ENCODE results near the gene ITSN1. TPM values are rescaled to one million over a fixed set of nuclear protein-coding genes. Genes with fewer than 3 reads are reported as not detected.

The ITSN1 gene
- total RNA-seq, 1 donor from 2014 or later, result 68.2 TPM

- Mint-ChIP-seq H3K9me3 (ENCODE audit: unreplicated experiment) (no peaks in the 10 kb centered on the region), H3K27ac (ENCODE audit: unreplicated experiment) (no peak overlapping the region), H3K4me3 (ENCODE audit: unreplicated experiment) (no peak overlapping the region), H3K27me3 (ENCODE audit: unreplicated experiment) (no peaks in the 10 kb centered on the region), H3K36me3 (ENCODE audit: low read depth, unreplicated experiment) (peaks cover 13% of the 10 kb centered on the region), H3K4me1 (ENCODE audit: unreplicated experiment) (no peaks in the 10 kb centered on the region)
- TF ChIP-seq CTCF (IDR thresholded peaks at IDR 0.05; ENCODE audit: unreplicated experiment), result no peak
- DNase-seq (ENCODE audit: low spot score), result no peak
These were observed 108.8 kb downstream of the ITSN1 start for GRCh38 chr21:33751120-33751519.

GRCh38 chr21:33751533-33751932, 109.2 kb downstream of the ITSN1 start:
- Mint-ChIP-seq H3K27ac (ENCODE audit: unreplicated experiment) (no peak overlapping the region), H3K9me3 (ENCODE audit: unreplicated experiment) (no peaks in the 10 kb centered on the region), H3K4me1 (ENCODE audit: unreplicated experiment) (no peaks in the 10 kb centered on the region), H3K27me3 (ENCODE audit: unreplicated experiment) (no peaks in the 10 kb centered on the region), H3K36me3 (ENCODE audit: low read depth, unreplicated experiment) (peaks cover 9% of the 10 kb centered on the region), H3K4me3 (ENCODE audit: unreplicated experiment) (no peak overlapping the region)
- TF ChIP-seq CTCF (IDR thresholded peaks at IDR 0.05; ENCODE audit: unreplicated experiment), result no peak
- DNase-seq (ENCODE audit: low spot score), result no peak

- H3K27me3 Mint-ChIP-seq (ENCODE audit: unreplicated experiment), result no peaks in the 10 kb centered on the region
- no peak overlapping the region for H3K27ac Mint-ChIP-seq (ENCODE audit: unreplicated experiment)
- no peak overlapping the region for H3K4me3 Mint-ChIP-seq (ENCODE audit: unreplicated experiment)
These were observed 110.0 kb downstream of the ITSN1 start for GRCh38 chr21:33752260-33752659.

GRCh38 chr21:33753886-33754285, 111.6 kb downstream of the ITSN1 start:
- Mint-ChIP-seq H3K27me3 (ENCODE audit: unreplicated experiment) (no peaks in the 10 kb centered on the region), H3K9me3 (ENCODE audit: unreplicated experiment) (no peaks in the 10 kb centered on the region), H3K36me3 (ENCODE audit: low read depth, unreplicated experiment) (no peaks in the 10 kb centered on the region), H3K27ac (ENCODE audit: unreplicated experiment) (no peak overlapping the region), H3K4me1 (ENCODE audit: unreplicated experiment) (no peaks in the 10 kb centered on the region), H3K4me3 (ENCODE audit: unreplicated experiment) (no peak overlapping the region)
- no peak for TF ChIP-seq CTCF (IDR thresholded peaks at IDR 0.05; ENCODE audit: unreplicated experiment)
- no peak for DNase-seq (ENCODE audit: low spot score)

More at GRCh38 chr21:33752260-33752659, 110.0 kb downstream of the ITSN1 start:
- H3K36me3 Mint-ChIP-seq (ENCODE audit: low read depth, unreplicated experiment), result peaks cover 5% of the 10 kb centered on the region
- H3K9me3 Mint-ChIP-seq (ENCODE audit: unreplicated experiment), result no peaks in the 10 kb centered on the region
- DNase-seq (ENCODE audit: low spot score), result no peak
- TF ChIP-seq CTCF (IDR thresholded peaks at IDR 0.05; ENCODE audit: unreplicated experiment), result no peak
- no peaks in the 10 kb centered on the region for H3K4me1 Mint-ChIP-seq (ENCODE audit: unreplicated experiment)

- DNase-seq (ENCODE audit: low spot score), result no peak
- no peak for TF ChIP-seq CTCF (IDR thresholded peaks at IDR 0.05; ENCODE audit: unreplicated experiment)
- no peaks in the 10 kb centered on the region for H3K4me1 Mint-ChIP-seq (ENCODE audit: unreplicated experiment)
- no peaks in the 10 kb centered on the region for H3K27me3 Mint-ChIP-seq (ENCODE audit: unreplicated experiment)
- no peak overlapping the region for H3K27ac Mint-ChIP-seq (ENCODE audit: unreplicated experiment)
- no peaks in the 10 kb centered on the region for H3K36me3 Mint-ChIP-seq (ENCODE audit: low read depth, unreplicated experiment)
- H3K4me3 Mint-ChIP-seq (ENCODE audit: unreplicated experiment), result no peak overlapping the region
- no peaks in the 10 kb centered on the region for H3K9me3 Mint-ChIP-seq (ENCODE audit: unreplicated experiment)
These were observed 112.2 kb downstream of the ITSN1 start for GRCh38 chr21:33754481-33754880.
